C4-2B (cell line): Measurements from ENCODE around the gene HS3ST3A1.

Experiments
- CTCF ChIP-seq: fragments of 450-650 bp; conservative IDR thresholded peaks from 2 replicates; pipeline ENCODE4 v1.5.1; 2017; ENCODE audit warnings: mild to moderate bottlenecking
- ZFX ChIP-seq: fragments of 450-650 bp; IDR thresholded peaks from 2 replicates; pipeline ENCODE4 v1.6.1; 2017

- TF ChIP-seq CTCF (no peak), ZFX (no peak)
Observed at GRCh38 chr17:13587487-13588338, 14.0 kb downstream of the HS3ST3A1 start.
